Measurements from ENCODE around the gene KCNK6.

Gene KCNK6

DNA sequence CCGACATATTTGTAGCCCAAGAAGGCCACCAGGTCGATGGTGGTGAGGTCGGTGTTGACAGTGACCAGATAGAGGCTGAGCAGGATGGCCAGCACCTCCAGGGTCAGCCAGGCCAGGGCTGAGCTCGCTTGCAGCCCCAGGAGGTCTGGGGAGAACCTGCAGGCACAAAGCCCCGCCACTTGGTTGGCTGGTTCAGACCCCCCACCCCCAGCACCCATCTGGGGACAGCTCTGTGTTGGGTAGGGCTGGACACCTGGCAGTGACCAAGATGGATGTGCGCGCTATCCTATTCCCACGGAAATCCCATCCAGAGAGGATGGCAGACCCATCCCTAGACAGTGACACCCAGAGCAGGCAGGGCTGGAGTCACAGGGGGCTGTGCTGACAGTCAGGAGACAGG is 12.0 kb upstream of the KCNK6 start:
- H3K4me3 ChIP-seq (ENCODE audit: low read length) = no peak overlapping the region
- TF ChIP-seq ZNF274 (IDR thresholded peaks at IDR 0.05; ENCODE audit: low read depth, low read length) = no peak

DNA sequence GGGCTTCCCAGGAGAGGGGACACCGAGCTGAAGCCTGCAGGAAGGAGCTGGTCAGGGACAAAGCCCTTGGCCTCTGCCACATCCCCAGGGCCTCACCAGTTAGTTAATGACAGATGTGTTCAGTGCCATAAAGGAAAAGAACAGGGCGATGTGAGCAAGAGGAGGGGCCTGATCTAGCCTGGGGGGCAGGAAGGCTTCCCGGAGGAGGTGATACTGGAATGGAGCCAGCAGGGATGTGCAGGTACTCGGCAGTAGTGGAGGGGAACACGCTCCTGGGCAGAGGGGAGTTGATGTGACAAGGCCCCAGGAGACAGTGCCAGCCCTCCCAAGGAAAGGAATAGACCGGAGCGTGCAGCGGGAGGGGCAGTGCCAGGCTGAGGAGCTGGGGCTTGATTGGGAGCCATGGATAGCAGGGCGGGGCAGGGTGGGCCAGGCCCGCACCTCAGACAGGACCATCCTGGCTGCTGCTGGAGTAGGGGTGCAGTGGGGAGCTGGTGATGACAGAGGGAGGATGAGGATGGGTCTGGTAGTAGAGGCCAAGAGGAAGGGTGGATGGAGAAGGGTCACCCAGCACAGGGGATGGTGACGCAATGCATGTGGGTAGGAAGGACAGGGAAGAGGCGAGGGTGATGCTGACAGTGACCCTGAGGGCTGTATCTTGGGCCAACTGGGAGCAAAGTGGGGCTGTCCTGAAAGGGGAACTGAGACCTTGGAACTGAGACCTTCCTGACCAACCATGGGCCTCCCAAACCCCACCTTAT is 11.5 kb upstream of the KCNK6 start:
- H3K4me3 ChIP-seq (ENCODE audit: low read length) = no peak overlapping the region
- TF ChIP-seq ZNF274 (IDR thresholded peaks at IDR 0.05; ENCODE audit: low read depth, low read length) = no peak

DNA sequence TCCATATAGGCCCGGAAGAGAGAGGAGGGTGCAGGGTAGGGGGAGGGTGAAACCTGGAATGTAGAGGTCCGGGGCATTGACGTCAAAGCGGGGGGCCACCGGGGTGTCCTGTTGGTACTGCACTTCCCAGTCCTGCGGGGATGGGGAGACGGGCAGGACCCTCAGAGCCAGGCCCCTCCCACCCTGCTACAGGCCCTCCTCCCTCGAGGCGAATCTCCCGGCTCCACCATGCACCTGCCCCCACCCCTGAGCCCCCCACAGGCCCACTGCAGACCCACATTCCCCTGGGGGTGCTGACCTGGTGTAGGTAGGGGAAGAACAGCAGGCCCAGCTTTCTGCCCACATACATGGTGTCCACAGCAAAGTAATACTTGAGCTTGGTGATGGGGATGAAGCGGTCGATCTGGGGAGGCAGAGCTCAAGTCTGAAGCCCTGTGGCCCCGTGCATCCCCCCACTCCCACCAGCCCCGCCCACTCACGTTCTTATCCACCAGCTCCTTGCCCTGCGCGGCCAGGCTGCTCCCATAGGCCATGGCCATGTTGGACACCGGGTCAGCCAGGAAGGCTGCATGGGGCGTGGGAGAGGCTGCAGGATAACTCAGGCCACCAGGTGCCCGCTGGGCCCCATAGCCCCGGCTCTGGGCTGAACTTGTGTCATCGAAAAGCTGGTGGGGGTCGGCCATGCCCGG is 10.6 kb upstream of the KCNK6 start:
- H3K4me3 ChIP-seq (ENCODE audit: low read length) = no peak overlapping the region
- no peak for TF ChIP-seq ZNF274 (IDR thresholded peaks at IDR 0.05; ENCODE audit: low read depth, low read length)

DNA sequence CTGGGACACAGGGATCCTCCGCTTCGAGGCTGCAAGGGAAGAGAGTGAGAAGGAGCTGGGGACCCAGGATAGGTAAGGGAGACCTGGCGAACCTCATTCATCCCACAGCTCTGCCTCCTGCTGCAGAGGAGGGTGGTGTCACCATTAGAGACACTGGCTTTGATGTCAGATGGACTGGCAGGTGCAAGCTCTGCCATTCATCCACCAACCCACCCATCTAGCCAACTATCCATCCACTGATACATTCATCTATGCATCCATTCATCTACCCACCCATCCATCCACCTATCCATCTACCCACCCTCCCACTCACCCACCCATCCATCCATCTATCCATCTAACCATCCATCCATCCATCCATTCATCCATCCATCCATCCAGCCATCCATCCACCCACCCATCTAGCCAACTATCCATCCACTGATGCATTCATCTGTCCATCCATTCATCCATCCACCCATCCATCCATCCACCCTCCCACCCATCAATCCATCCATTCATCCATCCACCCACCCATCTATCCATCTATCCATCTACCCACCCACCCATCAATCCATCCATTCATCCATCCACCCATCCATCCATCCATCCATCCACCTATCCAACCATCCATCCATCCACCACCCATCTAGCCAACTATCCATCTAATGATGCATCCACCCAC is 9.9 kb upstream of the KCNK6 start:
- no peak for TF ChIP-seq ZNF274 (IDR thresholded peaks at IDR 0.05; ENCODE audit: low read depth, low read length)
- H3K4me3 ChIP-seq (ENCODE audit: low read length) = no peak overlapping the region

DNA sequence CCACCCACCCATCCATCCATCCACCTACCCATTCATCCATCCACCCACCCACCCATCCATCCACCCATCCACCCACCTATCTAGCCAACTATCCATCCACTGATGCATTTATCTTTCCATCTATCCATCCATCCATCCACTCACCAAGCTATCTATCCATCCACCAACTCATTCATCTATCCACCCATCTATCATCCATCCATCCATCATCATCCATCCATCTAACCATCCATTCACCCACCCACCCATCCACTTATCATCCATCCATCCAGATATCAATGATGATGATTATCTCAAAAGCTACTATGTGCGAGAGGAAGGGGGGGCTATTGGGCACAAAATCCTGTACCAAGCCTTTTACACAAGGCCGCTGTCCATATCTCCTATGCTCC is 9.4 kb upstream of the KCNK6 start:
- no peak for TF ChIP-seq ZNF274 (IDR thresholded peaks at IDR 0.05; ENCODE audit: low read depth, low read length)
- no peak overlapping the region for H3K4me3 ChIP-seq (ENCODE audit: low read length)

DNA sequence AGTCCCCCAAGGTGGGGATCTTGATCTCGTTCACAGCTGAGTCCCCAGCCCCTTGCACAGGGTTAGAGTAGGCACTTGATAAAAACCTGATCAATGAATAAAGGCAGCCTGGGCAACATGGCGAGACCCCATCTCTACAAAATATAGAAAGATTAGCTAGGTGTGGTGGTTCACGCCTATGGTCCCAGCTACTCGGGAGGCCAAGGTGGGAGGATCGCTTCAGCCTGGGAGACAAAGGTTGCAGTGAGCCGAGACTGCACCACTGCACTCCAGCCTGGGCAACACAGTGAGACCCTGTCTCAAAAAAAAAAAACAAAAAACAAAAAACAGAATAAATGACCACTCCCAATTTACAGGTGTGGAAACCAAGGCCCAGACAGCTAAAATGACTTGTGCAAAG is 8.7 kb upstream of the KCNK6 start:
- no peak for TF ChIP-seq ZNF274 (IDR thresholded peaks at IDR 0.05; ENCODE audit: low read depth, low read length)
- H3K4me3 ChIP-seq (ENCODE audit: low read length) = no peak overlapping the region

DNA sequence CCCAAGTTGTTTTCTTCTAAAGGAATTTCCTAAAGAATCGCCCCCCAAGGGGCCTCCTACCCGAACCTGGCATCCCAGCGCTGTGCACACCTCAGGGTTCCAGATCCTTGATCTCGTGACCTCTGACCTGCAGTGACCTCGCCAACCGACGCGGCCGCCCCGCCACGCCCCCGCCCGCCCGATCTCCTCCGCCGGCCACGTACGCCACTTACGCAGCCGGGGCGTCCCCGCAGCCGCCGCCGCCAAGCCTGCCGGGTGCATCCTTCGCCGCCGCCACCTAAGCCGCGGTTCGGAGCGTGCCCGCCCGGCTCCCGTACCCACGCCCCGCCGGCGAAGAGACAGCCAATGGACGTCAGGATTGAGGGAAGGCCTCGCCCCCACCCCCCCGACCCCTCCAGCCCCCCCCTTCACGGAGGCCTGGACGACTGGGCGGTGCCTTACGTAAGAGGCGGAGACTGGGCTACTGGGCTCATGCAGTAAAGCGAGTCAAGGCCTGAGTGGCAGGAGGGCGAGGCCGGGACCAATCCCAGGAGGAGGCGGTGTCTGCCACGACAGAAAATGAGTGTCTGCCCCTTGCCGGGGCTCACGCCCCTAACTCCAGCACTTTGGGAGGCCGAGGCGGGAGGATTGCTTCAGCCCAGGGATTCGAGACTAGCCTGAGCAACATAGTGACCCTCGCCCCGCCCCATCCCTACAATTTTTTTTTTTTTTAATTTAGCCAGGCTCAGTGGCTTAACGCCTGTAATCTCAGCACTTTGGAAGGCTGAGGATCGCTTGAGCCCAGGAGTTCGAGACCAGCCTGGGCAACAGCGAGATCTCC is 3.8 kb upstream of the KCNK6 start, which contains the start of gene YIF1B:
YIF1B (minus strand) TSS at position 291 of the 820 bp plus-strand sequence; CDS start at position 261, 30 bp downstream.
- H3K4me3 ChIP-seq (ENCODE audit: low read length) = peak within 1 kb of the TSS; percentile 97
- no peak for TF ChIP-seq ZNF274 (IDR thresholded peaks at IDR 0.05; ENCODE audit: low read depth, low read length)

DNA sequence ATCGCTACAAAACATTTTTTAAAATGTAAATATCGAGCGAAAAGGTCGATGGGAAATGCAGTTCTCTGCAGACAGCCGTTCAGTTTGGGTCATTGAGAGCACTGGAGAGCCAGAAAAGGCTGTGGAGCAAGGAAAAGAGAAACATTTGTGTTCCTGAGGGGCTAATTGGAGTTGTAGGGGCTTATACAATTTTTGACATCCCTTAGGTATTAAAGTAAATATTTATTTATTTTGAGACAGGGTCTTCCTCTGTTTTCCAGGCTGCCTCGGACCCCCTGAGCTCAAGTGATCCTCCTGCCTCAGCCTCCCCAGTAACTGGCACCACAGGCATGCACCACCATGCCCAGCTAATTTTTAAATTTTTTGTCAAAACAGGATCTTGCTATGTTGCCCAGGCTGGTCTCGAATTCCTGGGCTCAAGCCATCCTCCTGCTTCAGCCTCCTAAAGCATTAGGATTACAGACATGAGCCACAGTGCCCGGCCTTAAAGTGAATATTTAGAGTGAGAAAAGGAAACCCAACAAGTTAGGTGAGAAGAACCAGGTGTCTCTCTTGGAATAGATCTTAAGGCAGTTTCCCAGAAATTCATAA is 3.1 kb upstream of the KCNK6 start:
- H3K4me3 ChIP-seq (ENCODE audit: low read length) = peak overlapping the region; percentile 55; the same call in 1 of the 2 replicates
- TF ChIP-seq ZNF274 (IDR thresholded peaks at IDR 0.05; ENCODE audit: low read depth, low read length) = no peak

DNA sequence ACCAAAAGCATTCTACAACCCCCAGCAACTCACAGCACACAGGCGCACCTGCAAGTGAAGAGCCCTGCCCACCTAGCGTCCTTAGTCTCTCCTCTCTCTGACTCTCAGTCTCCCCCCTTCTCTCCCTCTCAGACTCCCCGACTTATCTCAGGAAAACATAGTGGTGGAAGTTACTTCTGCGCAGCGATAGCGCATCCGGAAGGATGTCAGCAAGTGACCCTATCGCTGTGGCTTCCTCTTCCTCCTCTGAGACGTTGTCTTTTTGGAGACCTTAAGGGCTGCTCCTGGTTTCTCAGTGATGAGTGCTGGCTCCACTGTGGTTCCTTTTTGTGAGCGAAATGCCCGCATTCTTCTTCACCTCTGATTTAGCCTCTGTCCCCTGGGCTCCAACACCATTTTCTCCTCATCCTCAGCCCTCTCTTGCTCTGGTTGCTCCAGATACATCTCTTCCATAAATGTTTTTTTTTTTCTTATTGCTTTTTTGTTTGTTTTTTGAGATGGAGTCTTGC is 2.5 kb upstream of the KCNK6 start:
- H3K4me3 ChIP-seq (ENCODE audit: low read length) = peak overlapping the region; percentile 55; the same call in 1 of the 2 replicates
- no peak for TF ChIP-seq ZNF274 (IDR thresholded peaks at IDR 0.05; ENCODE audit: low read depth, low read length)

DNA sequence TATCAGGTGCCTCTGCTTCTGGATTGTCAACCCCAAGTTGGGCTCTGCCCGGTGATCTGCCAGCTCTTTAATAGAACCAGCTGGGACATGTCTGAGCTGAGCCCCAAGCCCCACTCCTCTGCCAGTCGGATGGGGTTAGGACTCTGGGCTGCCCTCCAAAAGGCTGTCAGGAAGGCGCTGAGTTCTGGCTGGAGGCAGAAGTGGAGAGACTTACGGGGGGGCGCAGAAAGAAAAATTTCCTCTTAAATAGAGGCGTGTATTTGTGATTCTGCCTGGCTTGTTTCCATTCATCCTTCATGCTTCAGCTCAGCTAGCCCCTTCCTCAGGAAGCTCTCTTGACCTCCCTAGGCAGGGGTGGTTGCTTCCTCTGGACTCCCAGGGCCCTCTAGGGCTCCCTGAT is 985 bp upstream of the KCNK6 start:
- TF ChIP-seq ZNF274 (IDR thresholded peaks at IDR 0.05; ENCODE audit: low read depth, low read length) = no peak
- H3K4me3 ChIP-seq (ENCODE audit: low read length) = no peak overlapping the region

DNA sequence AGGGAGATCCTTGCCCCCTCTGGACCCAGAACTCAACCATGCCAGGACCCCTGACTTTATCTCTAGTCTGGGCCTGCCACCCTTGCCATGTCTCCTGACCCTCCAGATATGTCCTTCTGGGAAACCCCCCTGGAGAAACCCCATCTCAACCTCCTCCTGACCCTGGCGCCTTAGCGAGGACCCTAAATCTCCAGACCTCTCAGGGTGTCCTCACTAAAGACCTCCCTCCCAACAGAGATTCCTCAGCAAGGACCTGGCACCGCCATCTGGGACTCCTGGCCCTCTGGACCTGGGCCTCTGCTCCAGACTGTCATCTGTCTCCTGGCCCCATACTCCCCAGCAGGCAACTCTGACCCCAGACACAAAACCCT is 1.3 kb downstream of the KCNK6 start:
- H3K4me3 ChIP-seq (ENCODE audit: low read length) = no peak overlapping the region
- no peak for TF ChIP-seq ZNF274 (IDR thresholded peaks at IDR 0.05; ENCODE audit: low read depth, low read length)

DNA sequence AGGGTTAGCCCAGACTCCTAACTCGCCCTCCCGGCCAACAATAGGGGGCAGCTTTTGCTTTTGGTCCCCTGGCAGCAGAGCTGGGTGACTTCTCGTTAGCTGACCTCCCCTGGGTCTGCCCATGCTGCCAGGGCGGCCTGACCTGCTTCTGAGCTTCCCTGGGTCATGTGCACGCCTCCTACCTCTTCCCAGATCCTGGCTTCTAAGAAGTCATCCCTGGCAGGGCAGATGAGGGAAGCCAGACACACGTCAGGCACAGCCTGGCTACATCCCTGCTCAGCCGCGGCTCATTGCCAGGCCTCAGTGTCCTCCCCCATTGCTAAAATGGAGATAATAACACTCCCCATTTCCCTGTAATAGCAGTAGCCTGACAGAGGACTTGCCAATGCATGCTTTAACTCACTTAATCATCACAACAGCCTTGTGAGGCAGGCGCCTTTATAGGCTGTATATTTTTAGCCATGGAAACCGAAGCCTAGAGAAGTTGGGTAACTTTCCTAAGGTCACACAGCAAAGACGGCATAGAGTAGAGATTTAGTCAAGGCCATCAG is 2.1 kb downstream of the KCNK6 start:
- no peak for TF ChIP-seq ZNF274 (IDR thresholded peaks at IDR 0.05; ENCODE audit: low read depth, low read length)
- no peak overlapping the region for H3K4me3 ChIP-seq (ENCODE audit: low read length)

DNA sequence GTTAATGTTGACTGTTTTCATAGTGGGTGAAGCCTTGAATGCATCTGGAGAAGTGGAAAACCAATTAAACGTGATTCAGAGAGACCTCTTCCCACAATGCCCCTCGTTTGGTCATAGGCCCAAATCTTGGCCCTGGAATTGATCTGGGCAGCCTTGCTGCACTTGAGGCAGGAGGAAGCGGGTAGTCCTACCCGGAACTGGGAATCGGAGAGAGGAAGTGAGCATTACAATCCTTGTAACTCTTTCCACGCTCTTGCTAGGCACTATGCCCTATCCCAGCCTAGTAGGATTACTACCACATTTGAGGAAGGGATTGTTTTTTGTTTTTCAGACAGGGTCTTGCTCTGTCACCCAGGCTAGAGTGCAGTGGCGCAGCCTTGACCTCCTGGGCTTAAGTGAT is 3.6 kb downstream of the KCNK6 start:
- no peak overlapping the region for H3K4me3 ChIP-seq (ENCODE audit: low read length)
- TF ChIP-seq ZNF274 (IDR thresholded peaks at IDR 0.05; ENCODE audit: low read depth, low read length) = no peak

Data from GM08714 (cell line).